Rectal smooth muscle tissue (tissue), 1 donor: ENCODE data around the gene GRIP1.

ENCODE experiments used
- H3K27ac ChIP-seq: one replicate; pipeline ENCODE4 v1.7.0; 2013; ENCODE audit warnings: low read depth, low read length, inconsistent platforms
- H3K27me3 ChIP-seq: one replicate; pipeline ENCODE4 v1.7.0; 2013; ENCODE audit warnings: low read length; ENCODE audit not compliant: control insufficient read depth, insufficient read depth
- H3K36me3 ChIP-seq: one replicate; pipeline ENCODE4 v1.7.0; 2013; ENCODE audit warnings: low read length; ENCODE audit not compliant: control insufficient read depth, insufficient read depth
- H3K4me1 ChIP-seq: one replicate; pipeline ENCODE4 v1.7.0; 2013; ENCODE audit warnings: low read length; ENCODE audit not compliant: control insufficient read depth, insufficient read depth
- H3K4me3 ChIP-seq: one replicate; pipeline ENCODE4 v1.7.0; 2013; ENCODE audit warnings: low read length
- H3K9ac ChIP-seq: one replicate; pipeline ENCODE4 v1.7.0; 2013; ENCODE audit warnings: low read length

GRIP1 gene

DNA sequence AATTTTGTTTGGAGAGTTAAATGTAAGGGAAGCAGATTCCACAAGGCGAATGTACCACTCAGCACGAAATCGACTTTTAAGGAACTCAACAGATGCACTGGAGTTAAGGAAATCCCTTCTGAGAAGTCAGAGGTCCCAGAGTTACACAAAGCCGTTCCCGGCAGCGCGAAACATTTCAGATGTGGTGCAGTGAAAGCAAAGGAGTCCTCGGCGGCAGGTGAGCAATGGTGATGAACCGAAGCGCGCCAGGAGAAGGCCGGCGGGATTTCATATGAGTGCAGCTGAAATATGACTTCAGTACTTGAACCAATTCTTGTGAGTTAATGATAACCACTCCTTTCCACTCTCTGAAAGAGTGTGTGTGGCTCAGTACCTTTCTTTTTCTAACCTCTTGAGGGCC is 183.2 kb downstream of the GRIP1 start:
- no peak overlapping the region for H3K9ac ChIP-seq
- H3K4me3 ChIP-seq = no peak overlapping the region
- no peaks in the 10 kb centered on the region for H3K27me3 ChIP-seq

DNA sequence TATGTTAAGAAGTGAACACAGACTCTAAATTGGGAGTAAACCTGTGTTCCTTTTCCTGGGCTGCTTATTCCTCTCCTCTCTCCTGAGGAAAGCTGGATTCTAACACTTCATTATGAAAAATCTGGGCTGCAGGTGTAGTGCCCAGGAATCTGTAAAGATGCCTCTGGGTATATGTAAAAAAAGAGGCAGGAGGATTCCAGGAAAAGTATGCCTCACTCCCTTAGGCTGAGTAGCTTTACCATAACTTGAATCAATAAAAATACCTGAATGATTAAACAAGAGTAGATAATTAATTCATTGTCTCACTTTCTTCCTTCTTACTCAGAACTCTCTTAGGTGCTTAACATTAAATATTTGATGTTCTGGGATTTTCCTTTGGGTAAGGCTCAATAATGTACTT is 185.1 kb downstream of the GRIP1 start:
- Histone ChIP-seq H3K4me1 (no peaks in the 10 kb centered on the region), H3K27ac (no peak overlapping the region), H3K27me3 (no peaks in the 10 kb centered on the region), H3K36me3 (no peaks in the 10 kb centered on the region), H3K4me3 (no peak overlapping the region), H3K9ac (no peak overlapping the region)

More for the DNA sequence above, 183.2 kb downstream of the GRIP1 start:
- Histone ChIP-seq H3K4me1 (no peaks in the 10 kb centered on the region), H3K36me3 (no peaks in the 10 kb centered on the region), H3K27ac (no peak overlapping the region)

DNA sequence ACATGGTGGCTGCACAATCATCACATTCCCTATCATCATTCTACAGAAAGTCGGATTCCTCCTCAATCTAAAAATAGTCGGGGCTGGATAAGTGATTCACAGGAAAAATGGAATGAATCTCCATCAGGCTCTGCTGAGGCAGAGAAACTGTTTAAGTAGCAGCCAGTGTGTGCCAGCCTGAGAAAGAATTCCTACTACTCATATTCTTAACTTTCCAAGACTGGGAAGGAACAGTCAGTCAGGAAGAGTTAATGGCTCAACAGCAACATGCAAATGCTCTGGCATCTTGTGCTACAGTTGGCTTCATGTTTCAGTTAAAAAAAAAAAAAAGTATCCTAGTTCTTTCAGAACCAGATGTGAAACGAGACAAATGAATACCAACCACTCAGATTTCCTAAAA is 187.0 kb downstream of the GRIP1 start:
- no peak overlapping the region for H3K27ac ChIP-seq
- H3K27me3 ChIP-seq = no peaks in the 10 kb centered on the region
- no peaks in the 10 kb centered on the region for H3K36me3 ChIP-seq
- H3K9ac ChIP-seq = no peak overlapping the region
- no peaks in the 10 kb centered on the region for H3K4me1 ChIP-seq
- no peak overlapping the region for H3K4me3 ChIP-seq

DNA sequence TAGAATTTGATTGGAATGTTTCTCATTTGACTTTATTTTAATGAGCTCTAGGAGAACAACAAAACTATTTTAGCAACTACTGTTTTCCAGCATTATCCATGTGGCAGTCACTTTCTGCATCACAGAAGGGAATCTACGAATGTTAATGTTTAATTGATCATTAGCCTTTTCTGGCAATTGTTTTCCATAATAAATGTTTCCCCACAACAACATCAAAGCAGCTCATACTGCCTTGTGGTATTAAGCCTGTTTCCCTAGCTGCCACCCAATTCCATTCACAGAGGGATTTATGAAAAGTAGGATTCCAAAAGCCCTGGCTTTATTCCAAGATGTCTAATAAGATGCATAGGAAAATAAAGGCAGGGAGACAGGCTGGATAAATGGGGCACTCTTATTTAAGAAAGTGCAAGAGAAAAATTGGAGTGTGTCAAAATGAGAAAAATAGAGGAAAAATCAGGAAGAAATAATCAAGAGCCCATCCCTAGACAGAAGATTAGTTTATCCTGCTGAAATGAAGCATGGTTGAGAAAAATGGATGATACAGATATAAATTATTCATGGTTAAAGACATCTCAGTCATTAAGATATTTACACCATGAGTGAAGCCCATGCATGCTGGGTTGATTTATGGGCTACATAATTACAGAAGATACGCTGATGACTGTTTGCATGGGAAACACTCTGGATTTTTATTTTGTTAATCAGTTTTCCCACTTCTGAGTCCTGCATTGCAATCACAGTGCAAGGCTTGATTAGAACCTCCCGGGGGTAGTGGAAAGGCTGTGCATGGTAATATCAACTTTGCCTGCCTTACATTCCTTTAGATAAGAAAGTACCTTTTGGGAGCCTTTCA is 196.3 kb downstream of the GRIP1 start:
- no peaks in the 10 kb centered on the region for H3K36me3 ChIP-seq
- no peak overlapping the region for H3K9ac ChIP-seq
- no peaks in the 10 kb centered on the region for H3K4me1 ChIP-seq
- H3K27ac ChIP-seq = no peak overlapping the region
- no peaks in the 10 kb centered on the region for H3K27me3 ChIP-seq
- H3K4me3 ChIP-seq = no peak overlapping the region

DNA sequence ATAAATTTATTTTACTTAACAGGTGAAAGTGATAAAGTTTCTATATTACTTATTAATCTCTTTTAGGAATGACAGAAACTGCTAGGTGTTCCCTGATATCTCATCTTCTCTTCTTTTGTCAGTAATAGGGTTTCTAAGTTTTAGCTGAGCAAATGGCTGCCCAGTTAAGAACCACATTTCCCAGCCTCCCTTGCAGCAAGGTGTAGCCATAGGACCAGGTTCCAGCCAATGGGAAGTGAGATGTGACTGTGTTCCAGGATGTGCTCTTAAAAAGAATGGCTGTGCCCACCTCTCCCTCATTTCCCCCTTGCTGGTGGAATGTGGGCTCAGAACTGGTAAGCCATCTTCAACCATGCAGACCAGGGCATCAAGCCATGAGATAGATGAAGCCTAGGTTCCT is 210.9 kb downstream of the GRIP1 start:
- Histone ChIP-seq H3K9ac (no peak overlapping the region), H3K4me3 (no peak overlapping the region), H3K36me3 (no peaks in the 10 kb centered on the region), H3K4me1 (no peaks in the 10 kb centered on the region), H3K27me3 (no peaks in the 10 kb centered on the region), H3K27ac (no peak overlapping the region)

DNA sequence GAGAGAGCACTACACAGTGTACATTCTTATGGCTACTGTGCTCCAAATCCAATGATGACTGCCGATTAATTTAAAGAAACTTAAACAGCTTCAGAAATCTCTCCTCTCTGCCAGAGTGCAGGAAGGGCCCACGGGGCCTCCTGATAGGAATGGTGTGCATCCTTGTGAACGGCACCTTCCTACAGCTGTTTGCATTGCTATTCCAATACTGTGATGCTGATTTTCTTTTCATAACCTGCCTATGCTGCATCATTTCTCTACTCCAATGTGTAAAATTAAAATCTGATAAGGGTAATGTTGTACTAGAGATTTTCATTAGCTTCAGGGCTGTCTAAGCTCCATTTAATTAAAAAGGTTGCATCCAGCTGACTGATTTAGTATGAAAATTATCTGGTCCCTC is 217.5 kb downstream of the GRIP1 start:
- Histone ChIP-seq H3K27ac (no peak overlapping the region), H3K36me3 (no peaks in the 10 kb centered on the region)

DNA sequence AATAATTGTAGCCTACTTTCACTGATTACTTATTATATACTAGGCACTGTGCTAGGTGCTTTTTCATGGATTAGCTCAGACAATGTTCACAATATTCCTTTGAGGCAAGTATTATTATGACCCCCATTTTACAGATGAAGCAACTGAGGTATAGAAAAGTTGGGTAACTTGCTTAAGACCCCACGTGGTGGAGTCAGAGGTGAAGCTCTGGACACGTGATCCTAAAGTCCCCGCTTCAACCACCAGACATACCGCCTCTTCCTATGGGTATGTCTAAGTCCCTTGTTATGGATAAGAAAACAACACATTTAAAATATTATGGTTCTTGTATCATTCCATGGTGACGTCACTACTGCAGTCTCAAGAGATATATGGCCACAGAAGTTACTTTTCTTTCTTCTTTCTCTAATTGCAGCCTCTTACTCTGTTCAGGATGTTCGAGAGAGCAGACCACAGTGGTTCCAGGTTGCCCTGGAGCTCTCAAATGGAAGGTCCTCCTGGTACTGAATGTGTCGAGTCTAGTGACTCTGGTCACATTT is 218.9 kb downstream of the GRIP1 start:
- Histone ChIP-seq H3K4me3 (no peak overlapping the region), H3K9ac (no peak overlapping the region), H3K36me3 (no peaks in the 10 kb centered on the region), H3K27me3 (no peaks in the 10 kb centered on the region), H3K4me1 (no peaks in the 10 kb centered on the region), H3K27ac (no peak overlapping the region)

More for the DNA sequence above, 217.5 kb downstream of the GRIP1 start:
- H3K9ac ChIP-seq = no peak overlapping the region
- no peaks in the 10 kb centered on the region for H3K4me1 ChIP-seq
- no peak overlapping the region for H3K4me3 ChIP-seq
- no peaks in the 10 kb centered on the region for H3K27me3 ChIP-seq

DNA sequence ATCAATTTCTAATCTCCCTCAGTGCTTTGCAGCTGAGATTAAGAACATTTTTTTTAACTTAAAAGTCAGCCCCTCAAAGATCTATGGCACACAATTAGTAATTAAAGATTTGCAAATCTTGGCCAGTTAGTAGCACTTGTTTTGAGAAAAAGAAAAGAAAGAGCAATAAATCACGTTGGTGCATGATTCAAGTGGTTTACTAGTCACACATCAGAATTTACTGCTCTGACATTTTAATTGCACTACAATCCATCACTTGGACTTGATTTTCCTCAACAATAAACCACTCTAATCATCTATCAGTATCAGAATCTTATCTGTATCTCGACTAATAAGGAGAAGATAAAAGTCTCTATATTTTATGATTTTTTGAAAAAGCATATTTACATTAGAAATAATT is 222.3 kb downstream of the GRIP1 start:
- Histone ChIP-seq H3K27me3 (no peaks in the 10 kb centered on the region), H3K9ac (no peak overlapping the region), H3K4me1 (no peaks in the 10 kb centered on the region), H3K36me3 (no peaks in the 10 kb centered on the region), H3K27ac (no peak overlapping the region), H3K4me3 (no peak overlapping the region)

DNA sequence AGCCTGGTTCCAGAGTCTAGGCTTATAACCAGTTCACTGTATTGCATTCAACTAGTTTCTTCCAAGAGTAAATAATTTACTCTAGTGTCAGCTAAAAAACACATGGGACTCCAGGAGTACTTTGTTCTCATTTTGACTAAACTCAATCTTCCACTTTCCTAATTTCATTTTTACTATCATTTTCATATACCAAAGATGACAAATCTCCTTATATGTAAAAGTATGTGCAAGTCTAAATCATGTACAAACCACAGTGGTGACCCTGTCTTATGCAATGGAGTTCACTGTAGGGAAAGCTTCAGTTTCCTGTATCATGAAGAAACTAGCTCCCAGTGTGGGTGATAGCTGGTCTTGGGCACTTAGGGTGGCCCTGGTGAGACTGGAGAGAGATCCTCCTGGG is 225.0 kb downstream of the GRIP1 start:
- H3K4me1 ChIP-seq = no peaks in the 10 kb centered on the region
- no peak overlapping the region for H3K27ac ChIP-seq
- no peaks in the 10 kb centered on the region for H3K27me3 ChIP-seq
- no peaks in the 10 kb centered on the region for H3K36me3 ChIP-seq
- no peak overlapping the region for H3K4me3 ChIP-seq
- H3K9ac ChIP-seq = no peak overlapping the region

DNA sequence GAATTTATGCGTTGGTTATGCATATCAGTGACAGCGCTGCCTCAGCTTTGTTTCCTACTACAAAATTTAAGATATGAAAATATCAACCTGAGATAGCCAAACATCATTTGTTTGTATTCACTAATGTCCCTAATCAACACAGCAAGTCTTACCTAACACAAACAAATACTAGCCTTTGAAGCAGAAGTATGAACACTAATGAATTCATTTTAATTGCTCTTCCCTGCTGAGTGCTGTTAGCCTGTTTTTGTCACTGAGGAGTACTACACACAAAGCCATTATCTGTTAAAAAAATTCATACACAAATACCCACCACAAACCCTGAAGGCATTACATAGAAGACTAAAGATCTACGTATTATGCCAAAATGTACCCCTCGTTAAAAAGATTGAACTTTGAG is 225.8 kb downstream of the GRIP1 start:
- H3K36me3 ChIP-seq = no peaks in the 10 kb centered on the region
- no peaks in the 10 kb centered on the region for H3K27me3 ChIP-seq
- no peak overlapping the region for H3K27ac ChIP-seq
- H3K9ac ChIP-seq = no peak overlapping the region
- H3K4me3 ChIP-seq = no peak overlapping the region
- no peaks in the 10 kb centered on the region for H3K4me1 ChIP-seq

DNA sequence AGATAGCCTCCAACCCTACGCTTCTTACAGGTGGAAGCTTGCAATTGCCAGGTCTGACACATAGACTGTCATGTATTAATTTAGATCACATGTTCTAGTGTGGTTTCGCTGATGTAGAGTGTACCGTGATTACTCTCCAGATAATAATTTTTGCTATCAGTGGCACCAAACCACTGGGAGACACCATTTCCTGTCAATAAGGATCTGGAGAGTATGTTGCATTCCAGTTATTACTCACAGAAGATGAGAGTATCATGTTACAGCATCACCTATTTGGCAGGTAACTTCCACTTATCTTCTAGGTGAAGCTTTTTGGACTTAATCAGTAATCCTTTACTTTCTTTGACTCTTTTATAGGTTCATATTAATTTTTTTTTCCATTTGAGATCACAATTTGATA is 229.3 kb downstream of the GRIP1 start:
- H3K9ac ChIP-seq = no peak overlapping the region
- no peaks in the 10 kb centered on the region for H3K4me1 ChIP-seq
- H3K27me3 ChIP-seq = no peaks in the 10 kb centered on the region
- no peaks in the 10 kb centered on the region for H3K36me3 ChIP-seq
- H3K27ac ChIP-seq = no peak overlapping the region
- H3K4me3 ChIP-seq = no peak overlapping the region

DNA sequence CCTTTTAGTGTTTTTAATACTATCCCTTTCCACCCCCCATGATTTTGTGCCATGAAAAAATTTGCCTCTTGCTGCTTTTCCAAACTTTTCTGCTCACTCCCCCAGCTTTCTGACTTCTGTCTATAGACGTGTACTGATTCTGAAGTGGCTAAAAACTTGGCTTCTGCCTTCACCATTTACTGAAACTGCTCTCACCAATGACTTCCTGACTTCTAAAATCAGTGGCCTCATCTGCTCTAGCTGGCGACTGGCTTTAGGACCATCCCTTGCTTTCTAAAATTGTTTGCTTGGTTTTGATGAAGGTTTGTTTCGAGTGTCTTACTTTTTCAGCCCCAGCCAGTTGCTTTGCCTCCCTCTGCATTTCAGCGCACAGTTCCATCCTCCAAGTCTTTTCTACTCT is 231.2 kb downstream of the GRIP1 start:
- no peak overlapping the region for H3K4me3 ChIP-seq
- no peaks in the 10 kb centered on the region for H3K27me3 ChIP-seq
- no peak overlapping the region for H3K27ac ChIP-seq
- no peaks in the 10 kb centered on the region for H3K4me1 ChIP-seq
- H3K36me3 ChIP-seq = no peaks in the 10 kb centered on the region
- no peak overlapping the region for H3K9ac ChIP-seq

DNA sequence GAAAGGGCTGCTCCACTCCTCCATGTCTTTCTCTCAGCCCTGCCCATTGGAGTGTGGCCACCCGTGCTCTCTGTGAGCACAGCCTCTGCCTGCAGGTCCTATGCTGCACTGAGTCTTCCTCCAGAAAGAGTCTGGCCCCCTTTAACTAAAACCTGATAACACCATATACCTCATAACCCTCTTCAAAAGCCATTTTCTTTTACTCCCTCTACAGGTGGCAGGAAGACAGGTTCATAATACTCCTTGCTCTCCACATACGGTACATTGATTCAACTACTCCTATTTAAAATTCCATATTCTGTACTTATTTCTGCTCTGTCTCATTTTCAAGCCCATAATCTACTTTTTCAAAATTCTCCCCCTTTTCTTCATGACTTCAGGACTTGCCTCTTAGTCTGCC is 232.6 kb downstream of the GRIP1 start:
- Histone ChIP-seq H3K27ac (no peak overlapping the region), H3K27me3 (no peaks in the 10 kb centered on the region), H3K4me3 (no peak overlapping the region)

More for the DNA sequence above, 232.6 kb downstream of the GRIP1 start:
- Histone ChIP-seq H3K4me1 (no peaks in the 10 kb centered on the region), H3K36me3 (no peaks in the 10 kb centered on the region), H3K9ac (no peak overlapping the region)
